B cell (primary cell): ENCODE results near the gene AMFR. TPM values are rescaled to one million over a fixed set of nuclear protein-coding genes. Genes with fewer than 3 reads are reported as not detected.

Experiments used
- ATAC-seq: fragments of 200-7000 bp; cut with Tn5 transposase; one replicate; pipeline ENCODE4 v1.10.0; 2021; ENCODE audit warnings: low read depth, mild to moderate bottlenecking, moderate number of reproducible peaks, moderate library complexity
- CTCF ChIA-PET: fragments of 350-600 bp; sonication (Branson Sonifier 250); formaldehyde crosslinking; loops from one replicate; lab custom pipeline; 2021; ENCODE audit warnings: antibody characterized with exemption, inconsistent platforms; lab: Charles Lee
- POLR2A ChIA-PET: fragments of 350-600 bp; sonication (Branson Sonifier 250); formaldehyde crosslinking; loops from one replicate; lab custom pipeline; 2021; ENCODE audit warnings: antibody characterized with exemption; lab: Charles Lee
- DNase-seq: peaks from one replicate; pipeline ENCODE4 v3.0.0; 2013
- H2AFZ ChIP-seq: 2 replicates; pipeline ENCODE4 v1.6.1; 2012; ENCODE audit warnings: mild to moderate bottlenecking, low read depth, low read length; ENCODE audit not compliant: insufficient read depth, poor library complexity, severe bottlenecking
- H3K27ac ChIP-seq, 2 donors: 1 replicate in 1 of 2; 2 replicates in 1 of 2; pipeline ENCODE4 v1.5.1; 2012 to 2013; ENCODE audit warnings: low read length in 2 of 2, mild to moderate bottlenecking in 2 of 2, moderate library complexity in 1 of 2
- H3K27me3 ChIP-seq, 4 experiments: fragments of 200-600 bp in 1 of 4; sonication (generic) in 1 of 4; replicated peaks in 1 of 4; 1 replicate in 2 of 4; 2 replicates in 2 of 4; pipeline versions ENCODE4 v1.6.1 to v1.7.0; 2013 to 2016; ENCODE audit warnings: low read length in 3 of 4, mild to moderate bottlenecking in 2 of 4, mixed read lengths in 1 of 4, moderate library complexity in 1 of 4; ENCODE audit not compliant: insufficient read depth in 4 of 4, control insufficient read depth in 3 of 4; ENCODE audit errors: control extremely low read depth in 1 of 4
- H3K36me3 ChIP-seq, 2 experiments: replicated peaks in 1 of 2; 1 replicate in 1 of 2; 2 replicates in 1 of 2; pipeline versions ENCODE4 v1.6.1 to v1.7.1; 2013; ENCODE audit warnings: low read length in 1 of 2; ENCODE audit not compliant: insufficient read depth in 2 of 2, control insufficient read depth in 1 of 2; ENCODE audit errors: control extremely low read depth in 1 of 2, extremely low read depth in 1 of 2
- H3K4me1 ChIP-seq, 2 donors: fragments of 200-600 bp in 1 of 2; sonication (generic) in 1 of 2; 1 replicate in 1 of 2; 2 replicates in 1 of 2; pipeline versions ENCODE4 v1.5.1 to v1.6.1; 2013 to 2017; ENCODE audit warnings: low read length in 2 of 2; ENCODE audit not compliant: control insufficient read depth in 2 of 2, insufficient read depth in 2 of 2
- H3K4me2 ChIP-seq: replicated peaks from 2 replicates; pipeline ENCODE3; 2012; ENCODE audit warnings: mild to moderate bottlenecking, low read depth, low read length; ENCODE audit not compliant: poor library complexity, severe bottlenecking
- H3K4me3 ChIP-seq, 5 experiments: fragments of 200-600 bp in 1 of 5; sonication (generic) in 1 of 5; 1 replicate in 3 of 5; 2 replicates in 2 of 5; pipeline versions ENCODE4 v1.5.1 to v1.7.0; 2011 to 2016; ENCODE audit warnings: low read length in 4 of 5, mild to moderate bottlenecking in 4 of 5, low read depth in 2 of 5, control low read depth in 1 of 5, moderate library complexity in 1 of 5; ENCODE audit not compliant: insufficient read depth in 1 of 5; ENCODE audit errors: control extremely low read depth in 1 of 5, extremely low read depth in 1 of 5
- H3K79me2 ChIP-seq: fragments of 200-600 bp; sonication (generic); one replicate; pipeline ENCODE4 v1.6.0; 2016; ENCODE audit warnings: low read length; ENCODE audit not compliant: control insufficient read depth, insufficient read depth
- H3K9ac ChIP-seq: fragments of 200-600 bp; sonication (generic); 2 replicates; pipeline ENCODE4 v1.6.1; 2017; ENCODE audit warnings: mild to moderate bottlenecking, low read length, moderate library complexity
- H3K9me3 ChIP-seq, 3 donors: one replicate each; pipeline versions ENCODE4 v1.6.1 to v1.7.1; 2013; ENCODE audit warnings: low read length in 2 of 3; ENCODE audit not compliant: control insufficient read depth in 2 of 3, insufficient read depth in 1 of 3; ENCODE audit errors: control extremely low read depth in 1 of 3
- H4K20me1 ChIP-seq: 2 replicates; pipeline ENCODE4 v1.6.0; 2012; ENCODE audit warnings: mild to moderate bottlenecking, low read length; ENCODE audit not compliant: insufficient read depth, control insufficient read depth, poor library complexity, severe bottlenecking
- H3K27ac Mint-ChIP-seq: one replicate; pipeline ENCODE4 v1.8.0; 2021; ENCODE audit warnings: mixed read lengths
- H3K27me3 Mint-ChIP-seq: one replicate; pipeline ENCODE4 v1.8.0; 2021; ENCODE audit warnings: mixed read lengths
- H3K4me1 Mint-ChIP-seq: one replicate; pipeline ENCODE4 v1.8.0; 2021; ENCODE audit warnings: mixed read lengths
- H3K4me3 Mint-ChIP-seq: one replicate; pipeline ENCODE4 v1.8.0; 2021; ENCODE audit warnings: mixed read lengths
- H3K9me3 Mint-ChIP-seq: one replicate; pipeline ENCODE4 v1.8.0; 2022; ENCODE audit warnings: mixed read lengths; ENCODE audit not compliant: insufficient read depth
- EZH2 ChIP-seq: IDR thresholded peaks from 2 replicates; pipeline ENCODE4 v1.6.1; 2012; ENCODE audit warnings: borderline replicate concordance, low read depth, mild to moderate bottlenecking, moderate library complexity, low read length; ENCODE audit not compliant: insufficient read depth, poor library complexity, severe bottlenecking
- WGBS: methylation state at CpG from one replicate; pipeline ENCODE4 v1.1.5; 2013; ENCODE audit warnings: missing lambda C conversion rate; ENCODE audit not compliant: insufficient coverage; 5-methylcytosine and 5-hydroxymethylcytosine counted together
- intact Hi-C: fragments of 100-400 bp; cut with micrococcal nuclease; formaldehyde crosslinking; loops from one replicate; pipeline ENCODE4 v1.10.0; 2022
- polyA plus RNA-seq: library from polyadenylated mRNA; depleted of rRNA; stranded (reverse); fragments of >200 nt; gene quantifications from 2 replicates; pipeline ENCODE4 v1.2.3, GENCODE V29; 2012
- total RNA-seq, 2 donors: library from RNA; stranded (reverse); fragments of 120-200 nt in 1 of 2; gene quantifications; 1 replicate in 1 of 2; 2 replicates in 1 of 2; pipeline versions ENCODE4 v1.2.3 to v1.2.4, GENCODE V29; 2013 to 2022
- TF ChIP-seq, protein P1 (sequence below): fragments of 200-600 bp; IDR thresholded peaks from one replicate; pipeline ENCODE4 v1.8.0; 2022; ENCODE audit warnings: antibody characterized with exemption, mild to moderate bottlenecking

The AMFR gene
- total and polyA plus RNA-seq, 2 donors (not counting 1 experiment from before 2014, with no cell fraction given), result 118 to 225 TPM

GRCh38 chr16:56368545-56368944, 56.8 kb downstream of the AMFR start:
- no peak for TF ChIP-seq EZH2
- TF ChIP-seq, protein P1, sequence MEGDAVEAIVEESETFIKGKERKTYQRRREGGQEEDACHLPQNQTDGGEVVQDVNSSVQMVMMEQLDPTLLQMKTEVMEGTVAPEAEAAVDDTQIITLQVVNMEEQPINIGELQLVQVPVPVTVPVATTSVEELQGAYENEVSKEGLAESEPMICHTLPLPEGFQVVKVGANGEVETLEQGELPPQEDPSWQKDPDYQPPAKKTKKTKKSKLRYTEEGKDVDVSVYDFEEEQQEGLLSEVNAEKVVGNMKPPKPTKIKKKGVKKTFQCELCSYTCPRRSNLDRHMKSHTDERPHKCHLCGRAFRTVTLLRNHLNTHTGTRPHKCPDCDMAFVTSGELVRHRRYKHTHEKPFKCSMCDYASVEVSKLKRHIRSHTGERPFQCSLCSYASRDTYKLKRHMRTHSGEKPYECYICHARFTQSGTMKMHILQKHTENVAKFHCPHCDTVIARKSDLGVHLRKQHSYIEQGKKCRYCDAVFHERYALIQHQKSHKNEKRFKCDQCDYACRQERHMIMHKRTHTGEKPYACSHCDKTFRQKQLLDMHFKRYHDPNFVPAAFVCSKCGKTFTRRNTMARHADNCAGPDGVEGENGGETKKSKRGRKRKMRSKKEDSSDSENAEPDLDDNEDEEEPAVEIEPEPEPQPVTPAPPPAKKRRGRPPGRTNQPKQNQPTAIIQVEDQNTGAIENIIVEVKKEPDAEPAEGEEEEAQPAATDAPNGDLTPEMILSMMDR, result no peak
- Histone ChIP-seq H3K36me3 (peaks cover 7 to 87% of the 10 kb centered on the region in 2 experiments), H3K4me1 (no peaks in the 10 kb centered on the region), H4K20me1 (peaks cover 63% of the 10 kb centered on the region), H3K27me3 (no peaks in the 10 kb centered on the region), H3K4me3 (no peak overlapping the region), H2AFZ (no peak overlapping the region), H3K79me2 (peaks cover 18% of the 10 kb centered on the region), H3K9me3 (no peaks in the 10 kb centered on the region), H3K9ac (no peak overlapping the region), H3K4me2 (no peak overlapping the region), H3K27ac (no peak overlapping the region)
- no peak for ATAC-seq
- H3K27me3 Mint-ChIP-seq, result no peaks in the 10 kb centered on the region
- CTCF ChIA-PET, result interaction anchor here (1.5 kb wide), 1 partner anchor 12 kb away, joined by 5 read pairs; no protein-coding TSS in a partner anchor
- H3K4me3 Mint-ChIP-seq, result no peak overlapping the region
- 100% methylated on average over 2 of the region's 2 CpGs for WGBS
- no peak for DNase-seq
- H3K27ac Mint-ChIP-seq, result no peak overlapping the region
- POLR2A ChIA-PET, result no interaction called here
- peaks cover 4% of the 10 kb centered on the region for H3K4me1 Mint-ChIP-seq
- H3K9me3 Mint-ChIP-seq, result no peaks in the 10 kb centered on the region
- intact Hi-C loops, result no loop called here

- DNase-seq, result no peak
- Histone ChIP-seq H3K9me3 (no peaks in the 10 kb centered on the region), H3K4me3 (no peak overlapping the region), H3K27ac (no peak overlapping the region), H3K36me3 (peaks cover 7 to 88% of the 10 kb centered on the region in 2 experiments), H3K79me2 (peaks cover 13% of the 10 kb centered on the region), H4K20me1 (peaks cover 55% of the 10 kb centered on the region), H3K27me3 (no peaks in the 10 kb centered on the region), H3K4me1 (no peaks in the 10 kb centered on the region), H3K9ac (no peak overlapping the region), H2AFZ (no peak overlapping the region), H3K4me2 (no peak overlapping the region)
- intact Hi-C loops, result no loop called here
- Mint-ChIP-seq H3K4me1 (peaks cover 4% of the 10 kb centered on the region), H3K27me3 (no peaks in the 10 kb centered on the region), H3K9me3 (no peaks in the 10 kb centered on the region), H3K4me3 (no peak overlapping the region), H3K27ac (no peak overlapping the region)
- WGBS, result 99% methylated on average over 6 of the region's 6 CpGs
- ATAC-seq, result no peak
- TF ChIP-seq EZH2, result no peak
- TF ChIP-seq, protein P1, result no peak
- CTCF ChIA-PET, result no interaction called here
- POLR2A ChIA-PET, result no interaction called here
These were observed 57.6 kb downstream of the AMFR start for GRCh38 chr16:56367764-56368163.
